Osteoblast (primary cell): Measurements from ENCODE around the gene SNRK. TPM values are rescaled to one million over a fixed set of nuclear protein-coding genes. Genes with fewer than 3 reads are reported as not detected.

Experiments
- DNase-seq: peaks from one replicate; pipeline ENCODE4 v3.0.0; 2011; ENCODE audit warnings: low spot score, mixed read lengths; ENCODE audit not compliant: insufficient read length; ENCODE audit errors: missing footprints
- H2AFZ ChIP-seq: 2 replicates; pipeline ENCODE4 v1.6.0; 2011; ENCODE audit warnings: mild to moderate bottlenecking, low read length
- H3K27ac ChIP-seq: 2 replicates; pipeline ENCODE4 v1.5.1; 2011; ENCODE audit warnings: mild to moderate bottlenecking, low read depth, low read length, moderate library complexity
- H3K27me3 ChIP-seq: 2 replicates; pipeline ENCODE4 v1.6.0; 2012; ENCODE audit warnings: mild to moderate bottlenecking, control low read depth, inconsistent platforms, low read length, moderate library complexity; ENCODE audit not compliant: insufficient read depth
- H3K36me3 ChIP-seq: 2 replicates; pipeline ENCODE4 v1.5.1; 2011; ENCODE audit warnings: mild to moderate bottlenecking, low read length, control low read depth, moderate library complexity; ENCODE audit not compliant: insufficient read depth
- H3K4me1 ChIP-seq: 2 replicates; pipeline ENCODE4 v1.5.1; 2011; ENCODE audit warnings: mild to moderate bottlenecking, low read length, control low read depth, moderate library complexity; ENCODE audit not compliant: insufficient read depth
- H3K4me2 ChIP-seq: 2 replicates; pipeline ENCODE4 v1.6.0; 2011; ENCODE audit warnings: mild to moderate bottlenecking, low read length; ENCODE audit not compliant: insufficient read depth
- H3K4me3 ChIP-seq: fragments of 200-600 bp; sonication (generic); 3 replicates; pipeline ENCODE4 v1.5.1; 2012; ENCODE audit warnings: mild to moderate bottlenecking, low read length, inconsistent platforms; ENCODE audit not compliant: insufficient read depth
- H3K79me2 ChIP-seq: 2 replicates; pipeline ENCODE4 v1.6.0; 2012; ENCODE audit warnings: mild to moderate bottlenecking, low read length, control low read depth, inconsistent platforms; ENCODE audit not compliant: insufficient read depth
- H3K9me3 ChIP-seq: 2 replicates; pipeline ENCODE4 v1.5.1; 2011; ENCODE audit warnings: low read depth, low read length, control low read depth
- H4K20me1 ChIP-seq: 2 replicates; pipeline ENCODE4 v1.6.0; 2012; ENCODE audit warnings: mild to moderate bottlenecking, low read length, control low read depth; ENCODE audit not compliant: insufficient read depth
- total RNA-seq: library from RNA; depleted of rRNA; stranded (reverse); fragments of >200 nt; gene quantifications from 2 replicates; pipeline ENCODE4 v1.2.3, GENCODE V29; 2012
- TF ChIP-seq, protein P1 (sequence below): IDR thresholded peaks from 2 replicates; pipeline ENCODE4 v1.5.1; 2011; ENCODE audit warnings: mild to moderate bottlenecking, low read depth, low read length, moderate library complexity; ENCODE audit errors: extremely low read depth

SNRK gene
- total RNA-seq, 1 donor = 26.1 TPM

DNA sequence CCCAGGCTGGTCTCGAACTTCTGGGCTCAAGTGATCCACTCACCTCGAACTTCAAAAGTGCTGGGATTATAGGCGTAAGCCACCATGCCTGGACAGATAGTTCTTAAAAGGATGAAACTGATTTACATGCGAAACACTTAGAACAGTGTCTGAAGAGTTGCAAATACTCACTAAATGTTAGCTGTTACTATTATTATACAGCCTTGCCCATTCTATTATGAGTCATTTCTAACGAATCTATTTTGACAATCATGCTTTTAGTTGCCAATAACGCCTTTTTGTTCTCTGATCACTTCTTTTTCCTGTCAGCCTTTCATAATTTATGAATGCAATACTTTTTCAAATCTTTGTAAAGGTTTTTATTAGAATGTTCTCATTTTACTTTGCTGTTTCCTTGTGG lies 112.7 kb downstream of the SNRK start:
- no peaks in the 10 kb centered on the region for H3K36me3 ChIP-seq
- H3K27ac ChIP-seq = no peak overlapping the region
- no peaks in the 10 kb centered on the region for H4K20me1 ChIP-seq
- TF ChIP-seq, protein P1, sequence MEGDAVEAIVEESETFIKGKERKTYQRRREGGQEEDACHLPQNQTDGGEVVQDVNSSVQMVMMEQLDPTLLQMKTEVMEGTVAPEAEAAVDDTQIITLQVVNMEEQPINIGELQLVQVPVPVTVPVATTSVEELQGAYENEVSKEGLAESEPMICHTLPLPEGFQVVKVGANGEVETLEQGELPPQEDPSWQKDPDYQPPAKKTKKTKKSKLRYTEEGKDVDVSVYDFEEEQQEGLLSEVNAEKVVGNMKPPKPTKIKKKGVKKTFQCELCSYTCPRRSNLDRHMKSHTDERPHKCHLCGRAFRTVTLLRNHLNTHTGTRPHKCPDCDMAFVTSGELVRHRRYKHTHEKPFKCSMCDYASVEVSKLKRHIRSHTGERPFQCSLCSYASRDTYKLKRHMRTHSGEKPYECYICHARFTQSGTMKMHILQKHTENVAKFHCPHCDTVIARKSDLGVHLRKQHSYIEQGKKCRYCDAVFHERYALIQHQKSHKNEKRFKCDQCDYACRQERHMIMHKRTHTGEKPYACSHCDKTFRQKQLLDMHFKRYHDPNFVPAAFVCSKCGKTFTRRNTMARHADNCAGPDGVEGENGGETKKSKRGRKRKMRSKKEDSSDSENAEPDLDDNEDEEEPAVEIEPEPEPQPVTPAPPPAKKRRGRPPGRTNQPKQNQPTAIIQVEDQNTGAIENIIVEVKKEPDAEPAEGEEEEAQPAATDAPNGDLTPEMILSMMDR = no peak
- no peaks in the 10 kb centered on the region for H3K79me2 ChIP-seq
- H3K27me3 ChIP-seq = no peaks in the 10 kb centered on the region
- no peak overlapping the region for H3K4me2 ChIP-seq
- DNase-seq = no peak
- no peak overlapping the region for H3K4me3 ChIP-seq
- no peak overlapping the region for H2AFZ ChIP-seq
- no peaks in the 10 kb centered on the region for H3K9me3 ChIP-seq
- peaks cover 3% of the 10 kb centered on the region for H3K4me1 ChIP-seq

DNA sequence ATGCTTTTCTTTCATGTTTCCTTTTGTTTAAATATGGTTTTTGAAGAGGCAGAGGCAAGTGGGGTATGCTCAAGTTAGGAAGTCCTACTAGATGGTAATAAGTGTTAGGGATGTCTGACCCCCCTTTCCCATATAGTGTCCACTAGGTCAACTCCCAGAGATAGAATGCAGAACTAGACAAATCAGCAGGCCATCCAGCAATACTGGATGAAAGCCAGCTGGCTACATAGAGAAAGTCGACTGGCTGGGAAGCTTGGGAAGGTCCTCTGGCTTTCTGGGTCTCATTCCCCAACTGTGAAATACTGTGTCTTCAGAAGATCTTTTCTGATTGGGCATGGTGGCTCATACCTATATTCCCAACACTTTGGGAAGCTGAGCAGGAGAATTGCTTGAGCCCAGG lies 113.8 kb downstream of the SNRK start:
- TF ChIP-seq, protein P1 = no peak
- DNase-seq = no peak
- Histone ChIP-seq H3K36me3 (no peaks in the 10 kb centered on the region), H3K4me3 (no peak overlapping the region), H3K27ac (no peak overlapping the region), H3K4me2 (no peak overlapping the region), H4K20me1 (no peaks in the 10 kb centered on the region), H3K79me2 (no peaks in the 10 kb centered on the region), H2AFZ (no peak overlapping the region), H3K9me3 (no peaks in the 10 kb centered on the region), H3K27me3 (no peaks in the 10 kb centered on the region), H3K4me1 (no peaks in the 10 kb centered on the region)

Other genes with a start within 250 kb of the SNRK start
- 10.1 and 10.3 TPM in 2 replicates for gene POMGNT2, start 180.5 kb upstream of the SNRK start, total RNA-seq